HepG2 (cell line): ENCODE data around the gene UAP1L1. TPM values are rescaled to one million over a fixed set of nuclear protein-coding genes. Genes with fewer than 3 reads are reported as not detected.
A peak's percentile ranks its signal among the peaks of the same experiment; 100 is the strongest.

Experiments used
- ATF4 ChIP-seq, 2 experiments: fragments of 450-650 bp in 1 of 2; sonication (generic) in 1 of 2; formaldehyde crosslinking; IDR thresholded peaks; 2 replicates each; pipeline versions ENCODE4 v1.5.0 to v1.8.0; 2020 to 2022; ENCODE audit warnings: mild to moderate bottlenecking in 1 of 2, missing genetic modification reagents in 1 of 2
- CC2D1A ChIP-seq: sonication (generic); formaldehyde crosslinking; IDR thresholded peaks from 2 replicates; pipeline ENCODE4 v1.8.1; 2023; ENCODE audit warnings: mild to moderate bottlenecking, missing genetic modification reagents
- DNMT1 ChIP-seq: sonication (generic); formaldehyde crosslinking; IDR thresholded peaks from 2 replicates; pipeline ENCODE4 v1.5.1; 2020; ENCODE audit warnings: mild to moderate bottlenecking, missing genetic modification reagents
- FOXO1 ChIP-seq: sonication (generic); formaldehyde crosslinking; IDR thresholded peaks from 2 replicates; pipeline ENCODE4 v1.4.0; 2020; ENCODE audit warnings: missing genetic modification reagents
- HNF4G ChIP-seq, 2 experiments: sonication (generic) in 1 of 2; formaldehyde crosslinking in 1 of 2; IDR thresholded peaks; 2 replicates each; pipeline versions ENCODE4 v1.4.0 to v1.6.1; 2011 to 2020; ENCODE audit warnings: borderline replicate concordance in 2 of 2, low read depth in 2 of 2, mild to moderate bottlenecking in 2 of 2, low read length in 1 of 2, missing genetic modification reagents in 1 of 2, moderate library complexity in 1 of 2
- HOXD1 ChIP-seq: sonication (generic); formaldehyde crosslinking; IDR thresholded peaks from 2 replicates; pipeline ENCODE4 v1.5.0; 2020; ENCODE audit warnings: missing genetic modification reagents
- ISL2 ChIP-seq: sonication (generic); formaldehyde crosslinking; IDR thresholded peaks from 2 replicates; pipeline ENCODE4 v1.5.0; 2020; ENCODE audit warnings: missing genetic modification reagents
- MAF1 ChIP-seq: sonication (generic); formaldehyde crosslinking; IDR thresholded peaks from 2 replicates; pipeline ENCODE4 v1.5.0; 2020; ENCODE audit warnings: missing genetic modification reagents, borderline replicate concordance
- MTA3 ChIP-seq: sonication (generic); formaldehyde crosslinking; IDR thresholded peaks from 2 replicates; pipeline ENCODE4 v1.4.0; 2020; ENCODE audit warnings: missing genetic modification reagents
- NKX3-1 ChIP-seq: sonication (generic); formaldehyde crosslinking; IDR thresholded peaks from 2 replicates; pipeline ENCODE4 v1.5.0; 2020; ENCODE audit warnings: missing genetic modification reagents
- PAXIP1 ChIP-seq: sonication (generic); formaldehyde crosslinking; conservative IDR thresholded peaks from 2 replicates; pipeline ENCODE4 v1.4.0; 2020; ENCODE audit warnings: mild to moderate bottlenecking, missing genetic modification reagents, moderate library complexity
- RBAK ChIP-seq: sonication (generic); formaldehyde crosslinking; IDR thresholded peaks from 2 replicates; pipeline ENCODE4 v1.5.1; 2020; ENCODE audit warnings: mild to moderate bottlenecking, missing genetic modification reagents
- SIN3A ChIP-seq: IDR thresholded peaks from 2 replicates; pipeline ENCODE4 v1.6.1; 2011; ENCODE audit warnings: low read depth, mild to moderate bottlenecking, control low read depth, low read length, borderline replicate concordance
- SP5 ChIP-seq: IDR thresholded peaks from 2 replicates; pipeline ENCODE4 v1.6.1; 2016; ENCODE audit warnings: low read depth, borderline replicate concordance
- TGIF2 ChIP-seq: IDR thresholded peaks from 2 replicates; pipeline ENCODE4 v1.6.1; 2016; ENCODE audit warnings: control low read depth, missing compliant biosample characterization
- ZBTB1 ChIP-seq: sonication (generic); formaldehyde crosslinking; IDR thresholded peaks from 2 replicates; pipeline ENCODE4 v1.4.0; 2020; ENCODE audit warnings: missing genetic modification reagents, borderline replicate concordance
- ZBTB25 ChIP-seq: IDR thresholded peaks from 2 replicates; pipeline ENCODE4 v1.6.1; 2018; ENCODE audit warnings: missing genetic modification reagents
- ZNF10 ChIP-seq: sonication (generic); formaldehyde crosslinking; IDR thresholded peaks from 2 replicates; pipeline ENCODE4 v1.4.0; 2020; ENCODE audit warnings: mild to moderate bottlenecking, low read depth, missing genetic modification reagents, borderline replicate concordance
- ZNF296 ChIP-seq: sonication (generic); formaldehyde crosslinking; conservative IDR thresholded peaks from 2 replicates; pipeline ENCODE4 v1.5.0; 2020; ENCODE audit warnings: mild to moderate bottlenecking, missing genetic modification reagents
- ZNF354B ChIP-seq: sonication (generic); formaldehyde crosslinking; IDR thresholded peaks from 2 replicates; pipeline ENCODE4 v1.8.0; 2022; ENCODE audit warnings: mild to moderate bottlenecking, missing genetic modification reagents
- ZNF569 ChIP-seq: sonication (generic); formaldehyde crosslinking; IDR thresholded peaks from 2 replicates; pipeline ENCODE4 v1.5.0; 2020; ENCODE audit warnings: mild to moderate bottlenecking, missing genetic modification reagents, moderate library complexity, borderline replicate concordance
- ZNF580 ChIP-seq: IDR thresholded peaks from 2 replicates; pipeline ENCODE4 v1.6.1; 2016; ENCODE audit warnings: low read depth, borderline replicate concordance
- polyA plus RNA-seq, 8 experiments: library from polyadenylated mRNA; depleted of rRNA in 3 of 8; stranded (reverse) in 7 of 8; unstranded in 1 of 8; fragments of >200 nt; fragmentation: Illumina TruSeq in 4 of 8; extraction: Trizol in 4 of 8; gene quantifications; 2 replicates each; pipeline versions ENCODE4 v1.2.1 to v1.2.3, GENCODE V29; 2011 to 2016; ENCODE audit warnings: low read depth in 4 of 8, missing spikeins in 1 of 8, mixed read lengths in 1 of 8; ENCODE audit not compliant: insufficient read depth in 1 of 8
- total RNA-seq, 5 experiments: library from RNA; depleted of rRNA; stranded (reverse); fragments of >200 nt; fragmentation: Illumina TruSeq; extraction: Trizol; gene quantifications; 2 replicates each; pipeline ENCODE4 v1.2.3, GENCODE V29; 2016; ENCODE audit warnings: low read depth in 1 of 5

UAP1L1 gene
- total and polyA plus RNA-seq, 2 of the 13 experiments (the other 11 are each of a cell fraction or from before 2014, with no cell fraction given) = 5.4 to 6.4 TPM

DNA sequence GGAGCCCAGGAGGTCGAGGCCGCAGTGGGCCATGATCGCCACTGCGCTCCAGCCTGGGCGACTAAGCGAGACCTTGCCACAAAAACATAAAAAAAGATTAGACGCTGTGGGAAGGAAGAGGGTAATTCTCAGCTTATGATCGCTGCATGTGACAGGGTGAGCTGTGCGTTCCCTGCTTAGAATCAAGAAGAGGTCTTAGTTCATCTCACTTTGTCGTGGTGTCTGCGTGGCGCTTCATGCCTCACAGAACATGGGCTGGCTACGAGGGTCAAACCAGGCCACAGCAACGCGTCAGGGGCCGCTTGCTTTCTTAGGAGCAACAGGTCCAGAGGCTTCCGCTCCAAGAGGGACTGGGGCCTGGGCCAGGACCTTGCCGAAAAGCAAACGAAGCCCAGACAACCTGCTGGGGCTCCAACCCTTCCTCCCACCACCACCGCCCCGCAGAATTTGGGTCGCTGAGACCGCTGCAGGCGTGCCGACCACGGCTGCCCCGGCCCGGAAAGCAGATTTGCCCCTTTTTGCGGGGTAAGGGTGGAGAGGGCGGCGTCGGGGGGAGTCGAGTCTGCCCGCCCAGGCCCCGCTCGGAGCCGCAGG is 51.6 kb downstream of the UAP1L1 start (continued):
- TF ChIP-seq FOXO1 (CRISPR knock-in tag) = 0 out of 2 replicates have a peak, but pooled peaks have one; percentile 3
- no peak for TF ChIP-seq HOXD1 (CRISPR knock-in tag)
- no peak for TF ChIP-seq ATF4 (CRISPR knock-in tag; IDR thresholded peaks at IDR 0.05)
- TF ChIP-seq TGIF2 (CRISPR knock-in tag) = no peak
- TF ChIP-seq SIN3A = no peak
- no peak for TF ChIP-seq ZNF296
- no peak for TF ChIP-seq HNF4G (IDR thresholded peaks at IDR 0.05; ENCODE audit: borderline replicate concordance, low read depth, low read length)
- no peak for TF ChIP-seq HNF4G (CRISPR knock-in tag; IDR thresholded peaks at IDR 0.05; ENCODE audit: borderline replicate concordance, low read depth)
- TF ChIP-seq NKX3-1 (CRISPR knock-in tag) = no peak
- no peak for TF ChIP-seq ZBTB25 (CRISPR knock-in tag)
- no peak for TF ChIP-seq ISL2 (CRISPR knock-in tag)
- TF ChIP-seq ZNF354B = peak; percentile 79; the same call in 1 of the 2 replicates
- TF ChIP-seq ZNF580 = no peak
- no peak for TF ChIP-seq ZNF10
- TF ChIP-seq ZBTB1 (CRISPR knock-in tag) = no peak
- TF ChIP-seq CC2D1A = no peak
- TF ChIP-seq ZNF569 (CRISPR knock-in tag) = no peak
- TF ChIP-seq SP5 (CRISPR knock-in tag) = no peak
- no peak for TF ChIP-seq MTA3 (CRISPR knock-in tag)
- no peak for TF ChIP-seq MAF1
- TF ChIP-seq RBAK (CRISPR knock-in tag) = no peak
- TF ChIP-seq DNMT1 (CRISPR knock-in tag) = no peak
- no peak for TF ChIP-seq PAXIP1 (CRISPR knock-in tag)
